ENCODE data around the gene CD7. TPM values are rescaled to one million over a fixed set of nuclear protein-coding genes. Genes with fewer than 3 reads are reported as not detected.

The CD7 gene
- total and polyA plus RNA-seq, 7 donors = 0.60 to 38.3 (median 4.3) TPM; not detected in 2

DNA sequence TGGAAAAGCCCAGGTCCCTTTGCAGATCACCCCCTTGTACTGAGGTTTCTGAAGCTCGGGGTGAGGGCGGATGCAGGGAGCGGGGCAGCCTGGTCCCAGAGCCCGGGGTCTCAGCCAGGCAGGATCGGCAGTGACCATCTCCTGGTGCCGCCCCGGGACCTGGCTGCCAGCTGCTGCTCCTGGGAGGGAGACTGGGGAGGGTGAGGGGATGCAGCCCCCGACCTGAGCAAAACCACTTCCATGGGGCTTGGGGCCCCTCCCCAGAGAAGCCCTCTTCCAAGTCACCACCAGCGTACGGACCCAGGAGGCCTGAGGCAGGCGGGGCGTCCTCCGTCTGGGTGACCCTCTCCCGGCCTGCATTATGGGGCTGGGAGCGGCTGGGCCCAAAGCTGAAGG, 14.8 kb downstream of the CD7 start:
- no peaks in the 10 kb centered on the region for H3K27me3 ChIP-seq
- WGBS, 2 donors = 64 to 89% methylated on average over 15 of the region's 15 CpGs
- no peak overlapping the region for H3K4me3 ChIP-seq
- H3K4me1 ChIP-seq = peaks cover 0 to 20% (median 19%) of the 10 kb centered on the region in 4 donors
- no peaks in the 10 kb centered on the region for H3K9me3 ChIP-seq
- no peak overlapping the region for H3K27ac ChIP-seq
- intact Hi-C loops (cut with DNase I) = no loop called here
- H3K36me3 ChIP-seq = no peaks in the 10 kb centered on the region
- DNase-seq = no peak
- TF ChIP-seq EP300 (IDR thresholded peaks at IDR 0.05) = no peak
- no peak for TF ChIP-seq POLR2AphosphoS5 (IDR thresholded peaks at IDR 0.05)

DNA sequence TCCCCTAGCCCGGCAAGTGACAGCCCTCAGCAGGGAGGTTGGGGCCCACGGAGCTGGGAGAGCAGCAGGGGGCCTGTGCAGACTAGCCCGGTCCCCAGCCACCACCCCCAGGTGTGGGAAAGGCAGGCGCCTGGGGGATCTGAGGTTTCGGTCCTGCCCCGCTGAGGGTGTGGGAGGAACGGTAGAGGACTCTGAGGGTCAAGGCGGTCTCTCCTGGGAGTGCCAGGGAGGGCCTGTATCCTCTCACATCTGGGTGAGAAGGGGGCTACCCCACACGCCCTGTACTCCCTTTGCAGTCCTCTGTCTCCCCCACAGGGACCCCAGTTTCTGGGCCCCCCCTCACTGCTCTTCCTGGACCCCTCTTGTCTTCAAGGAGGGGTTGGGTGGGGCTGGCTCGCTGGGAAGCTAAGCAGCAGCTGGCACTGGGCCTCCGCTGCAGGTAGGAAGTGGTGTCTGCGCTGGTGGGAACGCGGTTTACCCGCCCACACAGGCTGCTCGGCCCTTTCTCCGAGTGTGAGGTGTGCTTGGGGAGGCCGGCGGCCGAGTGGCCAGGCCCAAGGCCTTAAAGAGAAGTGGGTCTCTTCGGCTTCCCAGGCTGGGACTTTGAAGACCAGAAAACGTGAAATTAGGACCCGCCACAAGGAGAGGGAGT, 15.4 kb downstream of the CD7 start:
- no peak overlapping the region for H3K4me3 ChIP-seq
- WGBS, 2 donors = 52 to 79% methylated on average over 23 of the region's 23 CpGs

DNA sequence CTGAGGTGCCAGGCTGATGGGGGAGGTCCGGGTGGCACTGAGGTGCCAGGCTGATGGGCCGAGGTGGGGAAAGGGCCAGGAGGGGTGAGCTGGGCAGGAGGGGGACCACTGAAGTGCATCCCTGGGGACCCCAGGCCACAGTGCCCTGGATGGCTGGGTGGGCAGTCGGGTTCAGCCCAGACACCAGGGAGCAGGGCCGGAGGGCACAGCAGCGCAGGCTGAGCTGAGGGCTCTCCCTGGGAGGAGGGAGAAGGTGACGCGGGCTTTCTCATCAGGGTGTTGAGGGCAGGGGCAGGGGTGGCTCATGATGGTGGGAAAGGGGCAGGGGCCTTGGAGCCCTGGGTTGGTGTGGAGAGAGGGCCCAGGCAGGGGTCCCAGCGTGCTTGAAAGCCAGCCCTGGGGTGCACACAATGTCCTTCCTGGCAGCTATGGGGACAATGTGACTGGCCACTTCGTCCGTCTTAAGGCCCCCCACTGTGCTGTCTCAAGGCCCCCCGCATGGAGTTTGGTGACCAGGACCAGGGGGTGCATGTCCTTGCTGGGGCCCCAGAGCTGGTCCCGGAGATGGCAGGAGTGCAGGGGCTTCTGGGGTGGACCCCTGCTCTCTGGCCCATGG, 16.0 kb downstream of the CD7 start:
- no peaks in the 10 kb centered on the region for H3K27me3 ChIP-seq
- no peak overlapping the region for H3K4me3 ChIP-seq
- peaks cover 0 to 32% (median 30%) of the 10 kb centered on the region in 4 donors for H3K4me1 ChIP-seq
- intact Hi-C loops (cut with DNase I) = no loop called here
- no peaks in the 10 kb centered on the region for H3K9me3 ChIP-seq
- TF ChIP-seq POLR2A (IDR thresholded peaks at IDR 0.05) = no peak
- TF ChIP-seq, protein P1, sequence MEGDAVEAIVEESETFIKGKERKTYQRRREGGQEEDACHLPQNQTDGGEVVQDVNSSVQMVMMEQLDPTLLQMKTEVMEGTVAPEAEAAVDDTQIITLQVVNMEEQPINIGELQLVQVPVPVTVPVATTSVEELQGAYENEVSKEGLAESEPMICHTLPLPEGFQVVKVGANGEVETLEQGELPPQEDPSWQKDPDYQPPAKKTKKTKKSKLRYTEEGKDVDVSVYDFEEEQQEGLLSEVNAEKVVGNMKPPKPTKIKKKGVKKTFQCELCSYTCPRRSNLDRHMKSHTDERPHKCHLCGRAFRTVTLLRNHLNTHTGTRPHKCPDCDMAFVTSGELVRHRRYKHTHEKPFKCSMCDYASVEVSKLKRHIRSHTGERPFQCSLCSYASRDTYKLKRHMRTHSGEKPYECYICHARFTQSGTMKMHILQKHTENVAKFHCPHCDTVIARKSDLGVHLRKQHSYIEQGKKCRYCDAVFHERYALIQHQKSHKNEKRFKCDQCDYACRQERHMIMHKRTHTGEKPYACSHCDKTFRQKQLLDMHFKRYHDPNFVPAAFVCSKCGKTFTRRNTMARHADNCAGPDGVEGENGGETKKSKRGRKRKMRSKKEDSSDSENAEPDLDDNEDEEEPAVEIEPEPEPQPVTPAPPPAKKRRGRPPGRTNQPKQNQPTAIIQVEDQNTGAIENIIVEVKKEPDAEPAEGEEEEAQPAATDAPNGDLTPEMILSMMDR (IDR thresholded peaks at IDR 0.05) = no peak
- TF ChIP-seq POLR2AphosphoS5 (IDR thresholded peaks at IDR 0.05) = no peak
- TF ChIP-seq EP300 (IDR thresholded peaks at IDR 0.05) = no peak
- 86 to 88% methylated on average over 12 of the region's 12 CpGs for WGBS, 2 donors
- H3K27ac ChIP-seq = no peak overlapping the region
- H3K36me3 ChIP-seq = no peaks in the 10 kb centered on the region
- peak; percentile 59 for DNase-seq

More for the DNA sequence above, 15.4 kb downstream of the CD7 start:
- Histone ChIP-seq H3K9me3 (no peaks in the 10 kb centered on the region), H3K27me3 (no peaks in the 10 kb centered on the region), H3K36me3 (no peaks in the 10 kb centered on the region), H3K27ac (no peak overlapping the region), H3K4me1 (peaks cover 0 to 26% (median 24%) of the 10 kb centered on the region in 4 donors)
- intact Hi-C loops (cut with DNase I) = no loop called here
- no peak for TF ChIP-seq EP300 (IDR thresholded peaks at IDR 0.05)
- no peak for TF ChIP-seq POLR2A (IDR thresholded peaks at IDR 0.05)
- TF ChIP-seq POLR2AphosphoS5 (IDR thresholded peaks at IDR 0.05) = no peak
- TF ChIP-seq, protein P1 (IDR thresholded peaks at IDR 0.05) = no peak
- DNase-seq = peak; percentile 65

DNA sequence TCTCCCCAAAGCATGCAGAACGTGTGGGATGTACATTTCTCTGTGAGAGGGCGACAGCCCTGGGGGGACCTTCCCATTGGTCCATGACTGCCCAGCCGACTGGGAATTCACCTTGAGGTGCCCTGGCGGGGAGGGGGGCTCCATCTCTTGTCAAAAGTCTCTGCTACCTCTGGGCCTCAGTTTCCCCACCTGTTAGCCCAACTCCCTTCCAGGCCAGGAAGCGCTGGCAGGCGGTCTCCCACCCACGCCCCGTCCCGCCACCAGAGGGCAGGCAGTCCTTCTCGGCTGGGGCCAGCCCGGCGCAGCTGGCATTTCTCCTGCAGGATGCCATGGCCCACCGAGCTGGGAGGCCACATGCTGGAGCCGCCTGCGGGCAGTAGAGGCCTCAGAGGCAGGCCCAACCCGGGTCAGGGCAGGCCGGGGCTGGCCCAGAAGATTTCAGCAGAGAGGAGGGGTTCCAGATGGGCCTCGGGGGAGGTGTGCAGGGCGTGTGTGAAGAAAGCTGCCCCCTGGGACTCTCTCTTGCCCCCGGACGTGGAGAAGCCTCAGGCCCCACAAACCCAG, 16.6 kb downstream of the CD7 start:
- H3K4me3 ChIP-seq = no peak overlapping the region
- intact Hi-C loops (cut with DNase I) = no loop called here
- DNase-seq = peak; percentile 87
- no peaks in the 10 kb centered on the region for H3K27me3 ChIP-seq
- peaks cover 0 to 34% (median 33%) of the 10 kb centered on the region in 4 donors for H3K4me1 ChIP-seq
- TF ChIP-seq POLR2AphosphoS5 (IDR thresholded peaks at IDR 0.05) (peak in 2 of 4 donors; percentile 12 to 22), EP300 (IDR thresholded peaks at IDR 0.05) (no peak), POLR2A (IDR thresholded peaks at IDR 0.05) (no peak)
- TF ChIP-seq, protein P1 (IDR thresholded peaks at IDR 0.05) = peak in 3 of 4 experiments; percentile 74 to 80 (median 74)
- H3K9me3 ChIP-seq = no peaks in the 10 kb centered on the region
- H3K27ac ChIP-seq = no peak overlapping the region
- WGBS, 2 donors = 28 to 33% methylated on average over 21 of the region's 21 CpGs
- no peaks in the 10 kb centered on the region for H3K36me3 ChIP-seq

DNA sequence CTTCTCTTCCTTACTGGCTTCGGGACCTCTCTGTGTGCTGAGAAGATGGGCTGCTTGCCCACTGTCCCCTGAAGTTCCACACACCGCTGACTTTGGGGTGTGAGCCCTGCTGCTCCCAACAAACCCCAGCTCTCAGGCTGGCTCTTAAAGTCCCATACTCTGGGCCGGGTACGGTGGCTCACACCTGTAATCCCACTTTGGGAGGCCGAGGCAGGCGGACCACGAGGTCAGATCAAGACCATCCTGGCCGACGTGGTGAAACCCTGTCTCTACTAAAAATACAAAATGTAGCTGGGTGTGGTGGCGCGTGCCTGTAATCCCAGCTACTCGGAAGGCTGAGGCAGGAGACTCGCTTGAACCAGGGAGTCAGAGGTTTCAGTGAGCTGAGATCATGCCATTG, 17.2 kb downstream of the CD7 start:
- WGBS, 2 donors = 93 to 96% methylated on average over 13 of the region's 13 CpGs
- TF ChIP-seq EP300 (IDR thresholded peaks at IDR 0.05) = no peak
- TF ChIP-seq POLR2A (IDR thresholded peaks at IDR 0.05) = no peak
- TF ChIP-seq, protein P1 (IDR thresholded peaks at IDR 0.05) = no peak
- TF ChIP-seq POLR2AphosphoS5 (IDR thresholded peaks at IDR 0.05) = no peak
- peaks cover 0 to 40% (median 35%) of the 10 kb centered on the region in 4 donors for H3K4me1 ChIP-seq
- H3K27ac ChIP-seq = no peak overlapping the region
- H3K27me3 ChIP-seq = no peaks in the 10 kb centered on the region
- no peak for DNase-seq
- H3K36me3 ChIP-seq = no peaks in the 10 kb centered on the region
- no peak overlapping the region for H3K4me3 ChIP-seq
- no peaks in the 10 kb centered on the region for H3K9me3 ChIP-seq
- intact Hi-C loops (cut with DNase I) = no loop called here
